ENCODE measurements around the gene SLC6A3.

DNA sequence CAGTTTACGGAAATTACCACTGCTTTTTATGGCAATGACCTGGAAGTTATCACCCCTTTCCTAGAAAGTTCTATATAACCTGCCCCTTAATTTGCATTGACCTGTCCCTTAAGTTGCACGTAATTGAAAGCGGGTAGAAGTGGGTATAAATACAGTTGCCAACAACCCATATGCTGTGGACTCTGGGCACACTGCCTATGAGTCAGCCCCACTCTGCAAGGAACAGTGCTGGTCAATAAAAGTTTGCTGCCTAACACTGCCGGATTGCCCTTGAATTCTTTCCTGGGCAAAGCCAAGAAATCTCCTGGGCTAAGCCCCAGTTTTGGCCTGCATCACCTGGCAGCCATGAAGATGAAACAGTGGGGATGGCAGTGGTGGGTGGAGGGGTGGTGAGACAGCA, 76.5 kb downstream of the SLC6A3 start:
- no peak for TF ChIP-seq CREB1 (IDR thresholded peaks at IDR 0.05)
- no peak for TF ChIP-seq CREB1 (CRISPR knock-in tag; IDR thresholded peaks at IDR 0.05)
- TF ChIP-seq HNRNPLL (IDR thresholded peaks at IDR 0.05; ENCODE audit: low read depth, low read length, poor library complexity, severe bottlenecking), result no peak
- TF ChIP-seq, protein P1, sequence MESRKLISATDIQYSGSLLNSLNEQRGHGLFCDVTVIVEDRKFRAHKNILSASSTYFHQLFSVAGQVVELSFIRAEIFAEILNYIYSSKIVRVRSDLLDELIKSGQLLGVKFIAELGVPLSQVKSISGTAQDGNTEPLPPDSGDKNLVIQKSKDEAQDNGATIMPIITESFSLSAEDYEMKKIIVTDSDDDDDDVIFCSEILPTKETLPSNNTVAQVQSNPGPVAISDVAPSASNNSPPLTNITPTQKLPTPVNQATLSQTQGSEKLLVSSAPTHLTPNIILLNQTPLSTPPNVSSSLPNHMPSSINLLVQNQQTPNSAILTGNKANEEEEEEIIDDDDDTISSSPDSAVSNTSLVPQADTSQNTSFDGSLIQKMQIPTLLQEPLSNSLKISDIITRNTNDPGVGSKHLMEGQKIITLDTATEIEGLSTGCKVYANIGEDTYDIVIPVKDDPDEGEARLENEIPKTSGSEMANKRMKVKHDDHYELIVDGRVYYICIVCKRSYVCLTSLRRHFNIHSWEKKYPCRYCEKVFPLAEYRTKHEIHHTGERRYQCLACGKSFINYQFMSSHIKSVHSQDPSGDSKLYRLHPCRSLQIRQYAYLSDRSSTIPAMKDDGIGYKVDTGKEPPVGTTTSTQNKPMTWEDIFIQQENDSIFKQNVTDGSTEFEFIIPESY (CRISPR knock-in tag; IDR thresholded peaks at IDR 0.05), result no peak
- no peak for TF ChIP-seq JUND (CRISPR knock-in tag; IDR thresholded peaks at IDR 0.05)
- no peak for TF ChIP-seq ZBTB21 (CRISPR knock-in tag; IDR thresholded peaks at IDR 0.05)
- no peak for TF ChIP-seq GABPA (IDR thresholded peaks at IDR 0.05; ENCODE audit: low read depth, low read length)
- TF ChIP-seq GABPA (CRISPR knock-in tag; IDR thresholded peaks at IDR 0.05; ENCODE audit: low read depth), result no peak
- no peak for TF ChIP-seq NRL (CRISPR knock-in tag; IDR thresholded peaks at IDR 0.05; ENCODE audit: borderline replicate concordance)
- TF ChIP-seq, protein P2, sequence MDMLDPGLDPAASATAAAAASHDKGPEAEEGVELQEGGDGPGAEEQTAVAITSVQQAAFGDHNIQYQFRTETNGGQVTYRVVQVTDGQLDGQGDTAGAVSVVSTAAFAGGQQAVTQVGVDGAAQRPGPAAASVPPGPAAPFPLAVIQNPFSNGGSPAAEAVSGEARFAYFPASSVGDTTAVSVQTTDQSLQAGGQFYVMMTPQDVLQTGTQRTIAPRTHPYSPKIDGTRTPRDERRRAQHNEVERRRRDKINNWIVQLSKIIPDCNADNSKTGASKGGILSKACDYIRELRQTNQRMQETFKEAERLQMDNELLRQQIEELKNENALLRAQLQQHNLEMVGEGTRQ (IDR thresholded peaks at IDR 0.05; ENCODE audit: low read depth, low read length), result no peak
- TF ChIP-seq, protein P2 (CRISPR knock-in tag; IDR thresholded peaks at IDR 0.05; ENCODE audit: borderline replicate concordance), result no peak
- TF ChIP-seq CTCF (CRISPR knock-in tag; IDR thresholded peaks at IDR 0.05), result no peak
